ENCODE results near the gene CSRP2. TPM values are rescaled to one million over a fixed set of nuclear protein-coding genes. Genes with fewer than 3 reads are reported as not detected.
A peak's percentile ranks its signal among the peaks of the same experiment; 100 is the strongest.

Gene CSRP2
- total RNA-seq, 1 donor from 2014 or later: 86.3 TPM

GRCh38 chr12:76872415-76872814, 6.4 kb downstream of the CSRP2 start:
- Mint-ChIP-seq H3K27me3 (ENCODE audit: low read depth) (no peaks in the 10 kb centered on the region), H3K4me1 (peaks cover 53% of the 10 kb centered on the region), H3K36me3 (peaks cover 2% of the 10 kb centered on the region), H3K9me3 (no peaks in the 10 kb centered on the region), H3K4me3 (no peak overlapping the region), H3K27ac (no peak overlapping the region)
- no peak for TF ChIP-seq CTCF (IDR thresholded peaks at IDR 0.05; ENCODE audit: unreplicated experiment)
- no peak for DNase-seq (ENCODE audit: low spot score in 2 of 2, unreplicated experiment in 2 of 2)

GRCh38 chr12:76871742-76872141, 7.1 kb downstream of the CSRP2 start:
- no peak for DNase-seq (ENCODE audit: low spot score in 2 of 2, unreplicated experiment in 2 of 2)
- Mint-ChIP-seq H3K4me3 (no peak overlapping the region), H3K9me3 (no peaks in the 10 kb centered on the region), H3K27me3 (ENCODE audit: low read depth) (no peaks in the 10 kb centered on the region), H3K36me3 (peaks cover 2% of the 10 kb centered on the region), H3K27ac (peak overlapping the region; percentile 62), H3K4me1 (peaks cover 47% of the 10 kb centered on the region)
- TF ChIP-seq CTCF (IDR thresholded peaks at IDR 0.05; ENCODE audit: unreplicated experiment): no peak

GRCh38 chr12:76871082-76871481, 7.7 kb downstream of the CSRP2 start:
- Mint-ChIP-seq H3K36me3 (peaks cover 2% of the 10 kb centered on the region), H3K4me1 (peaks cover 50% of the 10 kb centered on the region), H3K9me3 (no peaks in the 10 kb centered on the region), H3K27me3 (ENCODE audit: low read depth) (no peaks in the 10 kb centered on the region), H3K4me3 (no peak overlapping the region), H3K27ac (peak overlapping the region; percentile 45)
- no peak for DNase-seq (ENCODE audit: low spot score in 2 of 2, unreplicated experiment in 2 of 2)
- no peak for TF ChIP-seq CTCF (IDR thresholded peaks at IDR 0.05; ENCODE audit: unreplicated experiment)

- H3K4me1 Mint-ChIP-seq: peaks cover 42% of the 10 kb centered on the region
- no peak for DNase-seq (ENCODE audit: low spot score in 2 of 2, unreplicated experiment in 2 of 2)
- TF ChIP-seq CTCF (IDR thresholded peaks at IDR 0.05; ENCODE audit: unreplicated experiment): no peak
- H3K9me3 Mint-ChIP-seq: no peaks in the 10 kb centered on the region
- H3K27me3 Mint-ChIP-seq (ENCODE audit: low read depth): no peaks in the 10 kb centered on the region
- no peak overlapping the region for H3K27ac Mint-ChIP-seq
- H3K4me3 Mint-ChIP-seq: no peak overlapping the region
- peaks cover 11% of the 10 kb centered on the region for H3K36me3 Mint-ChIP-seq
Measured at GRCh38 chr12:76866726-76867125, 12.1 kb downstream of the CSRP2 start.

GRCh38 chr12:76866151-76866567, 12.7 kb downstream of the CSRP2 start:
- Mint-ChIP-seq H3K9me3 (no peaks in the 10 kb centered on the region), H3K27me3 (ENCODE audit: low read depth) (no peaks in the 10 kb centered on the region), H3K27ac (peak overlapping the region; percentile 31), H3K4me3 (no peak overlapping the region), H3K36me3 (peaks cover 16% of the 10 kb centered on the region), H3K4me1 (peaks cover 39% of the 10 kb centered on the region)
- no peak for TF ChIP-seq CTCF (IDR thresholded peaks at IDR 0.05; ENCODE audit: unreplicated experiment)
- DNase-seq (ENCODE audit: low spot score in 2 of 2, unreplicated experiment in 2 of 2): no peak

GRCh38 chr12:76864791-76865400, 13.9 kb downstream of the CSRP2 start:
- no peak for DNase-seq (ENCODE audit: low spot score in 2 of 2, unreplicated experiment in 2 of 2)
- H3K4me1 Mint-ChIP-seq: peaks cover 35% of the 10 kb centered on the region
- H3K4me3 Mint-ChIP-seq: no peak overlapping the region
- no peak overlapping the region for H3K27ac Mint-ChIP-seq
- peaks cover 17% of the 10 kb centered on the region for H3K36me3 Mint-ChIP-seq
- TF ChIP-seq CTCF (IDR thresholded peaks at IDR 0.05; ENCODE audit: unreplicated experiment): no peak
- H3K27me3 Mint-ChIP-seq (ENCODE audit: low read depth): no peaks in the 10 kb centered on the region
- H3K9me3 Mint-ChIP-seq: no peaks in the 10 kb centered on the region
